Daoy (cell line): ENCODE data around the gene EVC2. TPM values are rescaled to one million over a fixed set of nuclear protein-coding genes. Genes with fewer than 3 reads are reported as not detected.

ENCODE experiments used
- total RNA-seq: library from RNA; depleted of rRNA; stranded (reverse); fragments of >200 nt; shearing (Covaris generic); gene quantifications from 2 replicates; pipeline ENCODE4 v1.2.3, GENCODE V29; 2014; rRNA removed

EVC2 gene
- total RNA-seq, 1 experiment from 2014 or later, result 6.5 TPM

Other genes starting within 250 kb of the EVC2 start
- gene EVC, start 2.6 kb upstream of the EVC2 start, total RNA-seq, result 18.3 and 25.7 TPM in 2 replicates
- gene CRMP1, start 184.5 kb upstream of the EVC2 start, total RNA-seq, result 14.1 and 17.1 TPM in 2 replicates